ENCODE results near the gene CFAP58. TPM values are rescaled to one million over a fixed set of nuclear protein-coding genes. Genes with fewer than 3 reads are reported as not detected.

Gene CFAP58
- total RNA-seq, 4 donors from 2014 or later = 0.20 to 0.21 TPM; not detected in 2

- H3K9me3 ChIP-seq = no peaks in the 10 kb centered on the region
- H3K4me3 ChIP-seq = no peak overlapping the region
- DNase-seq (ENCODE audit: low spot score in 2 of 2) = no peak
- H3K4me1 ChIP-seq = no peaks in the 10 kb centered on the region
- 43 to 57% methylated on average over 3 of the region's 3 CpGs for WGBS, 2 donors
- TF ChIP-seq CTCF (IDR thresholded peaks at IDR 0.05) (no peak), EP300 (IDR thresholded peaks at IDR 0.05) (no peak), POLR2A (IDR thresholded peaks at IDR 0.05) (no peak)
- no peak overlapping the region for H3K27ac ChIP-seq
- H3K36me3 ChIP-seq = no peaks in the 10 kb centered on the region
- H3K27me3 ChIP-seq = no peaks in the 10 kb centered on the region
Observed at GRCh38 chr10:104430360-104430759, 76.7 kb downstream of the CFAP58 start.

DNA sequence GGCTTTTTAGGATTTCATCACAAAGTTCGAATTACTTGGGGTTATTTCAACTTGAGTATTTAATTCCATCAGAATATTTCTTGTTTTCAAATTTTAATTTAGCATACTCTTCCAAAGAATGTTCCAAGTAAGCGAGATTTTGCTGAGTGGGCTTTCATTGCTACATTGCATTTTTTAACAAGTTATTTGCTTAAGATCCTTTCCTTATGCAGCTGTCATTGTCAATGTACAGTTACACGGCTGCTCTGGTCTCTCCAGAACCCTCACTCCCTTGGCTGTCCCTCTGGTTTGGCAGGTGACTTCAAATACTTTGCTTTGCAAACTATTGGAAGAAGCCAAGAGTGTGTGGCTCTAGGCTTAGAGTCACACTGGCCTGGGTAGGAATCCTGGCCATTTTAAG, 80.0 kb downstream of the CFAP58 start:
- WGBS, 2 donors = 64 to 71% methylated on average over 3 of the region's 3 CpGs
- Histone ChIP-seq H3K9me3 (no peaks in the 10 kb centered on the region), H3K4me3 (no peak overlapping the region), H3K27me3 (no peaks in the 10 kb centered on the region), H3K36me3 (no peaks in the 10 kb centered on the region), H3K4me1 (no peaks in the 10 kb centered on the region), H3K27ac (no peak overlapping the region)
- TF ChIP-seq POLR2A (IDR thresholded peaks at IDR 0.05) (no peak), CTCF (IDR thresholded peaks at IDR 0.05) (no peak), EP300 (IDR thresholded peaks at IDR 0.05) (no peak)
- no peak for DNase-seq (ENCODE audit: low spot score in 2 of 2)

- H3K36me3 ChIP-seq = no peaks in the 10 kb centered on the region
- TF ChIP-seq EP300 (IDR thresholded peaks at IDR 0.05) (no peak), CTCF (IDR thresholded peaks at IDR 0.05) (no peak), POLR2A (IDR thresholded peaks at IDR 0.05) (no peak)
- 75 to 81% methylated on average over 1 of the region's 1 CpG for WGBS, 2 donors
- DNase-seq (ENCODE audit: low spot score in 2 of 2) = no peak
- H3K27ac ChIP-seq = no peak overlapping the region
- H3K4me1 ChIP-seq = no peaks in the 10 kb centered on the region
- H3K9me3 ChIP-seq = no peaks in the 10 kb centered on the region
- no peaks in the 10 kb centered on the region for H3K27me3 ChIP-seq
- no peak overlapping the region for H3K4me3 ChIP-seq
Observed at GRCh38 chr10:104434601-104435000, 81.0 kb downstream of the CFAP58 start.

GRCh38 chr10:104435822-104436221, 82.2 kb downstream of the CFAP58 start:
- DNase-seq (ENCODE audit: low spot score in 2 of 2) = no peak
- TF ChIP-seq POLR2A (IDR thresholded peaks at IDR 0.05) (no peak), EP300 (IDR thresholded peaks at IDR 0.05) (no peak), CTCF (IDR thresholded peaks at IDR 0.05) (no peak)
- H3K27ac ChIP-seq = no peak overlapping the region
- no peaks in the 10 kb centered on the region for H3K27me3 ChIP-seq
- no peak overlapping the region for H3K4me3 ChIP-seq
- H3K9me3 ChIP-seq = no peaks in the 10 kb centered on the region
- whole genome bisulfite sequencing, 2 donors = 66 to 70% methylated on average over 2 of the region's 2 CpGs
- H3K36me3 ChIP-seq = no peaks in the 10 kb centered on the region
- no peaks in the 10 kb centered on the region for H3K4me1 ChIP-seq

DNA sequence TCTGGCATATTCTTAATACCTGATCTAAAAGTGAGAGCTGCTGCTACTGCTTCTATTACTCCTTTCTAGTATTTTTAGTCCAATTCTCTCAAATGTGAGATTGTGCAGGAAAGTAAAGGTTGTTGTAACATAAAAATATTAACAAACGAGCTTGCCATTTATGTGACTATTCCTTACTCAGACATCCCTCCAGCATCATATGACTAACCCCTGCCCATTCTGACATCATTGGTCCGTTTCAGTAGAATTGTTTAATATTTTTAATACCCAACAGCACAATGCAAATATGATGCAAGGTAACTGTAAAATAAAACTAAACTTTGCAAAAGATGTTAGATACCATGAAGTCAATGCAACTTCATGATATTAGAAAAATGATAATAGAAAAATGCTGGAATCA, 83.6 kb downstream of the CFAP58 start:
- DNase-seq (ENCODE audit: low spot score in 2 of 2) = no peak
- 65 to 78% methylated on average over 2 of the region's 2 CpGs for WGBS, 2 donors
- no peaks in the 10 kb centered on the region for H3K36me3 ChIP-seq
- H3K4me1 ChIP-seq = no peaks in the 10 kb centered on the region
- no peak overlapping the region for H3K4me3 ChIP-seq
- no peaks in the 10 kb centered on the region for H3K27me3 ChIP-seq
- TF ChIP-seq EP300 (IDR thresholded peaks at IDR 0.05) = no peak
- no peak for TF ChIP-seq CTCF (IDR thresholded peaks at IDR 0.05)
- TF ChIP-seq POLR2A (IDR thresholded peaks at IDR 0.05) = no peak
- H3K27ac ChIP-seq = no peak overlapping the region
- H3K9me3 ChIP-seq = no peaks in the 10 kb centered on the region
